HepG2 (cell line): ENCODE measurements around the gene AJM1. TPM values are rescaled to one million over a fixed set of nuclear protein-coding genes. Genes with fewer than 3 reads are reported as not detected.

ENCODE experiments used
- AGO1 ChIP-seq: fragments of 200-400 bp; formaldehyde crosslinking; IDR thresholded peaks from 2 replicates; pipeline ENCODE4 v1.6.1; 2017; ENCODE audit warnings: mild to moderate bottlenecking, low read depth, low read length, moderate library complexity; ENCODE audit not compliant: poor library complexity, severe bottlenecking
- BORCS8-MEF2B ChIP-seq: sonication (generic); formaldehyde crosslinking; IDR thresholded peaks from 2 replicates; pipeline ENCODE4 v1.8.0; 2022; ENCODE audit warnings: mild to moderate bottlenecking, missing genetic modification reagents
- DMAP1 ChIP-seq: IDR thresholded peaks from 2 replicates; pipeline ENCODE4 v1.6.1; 2016
- FOXO4 ChIP-seq: sonication (generic); formaldehyde crosslinking; conservative IDR thresholded peaks from 2 replicates; pipeline ENCODE4 v1.8.1; 2023; ENCODE audit warnings: missing genetic modification reagents
- HMG20B ChIP-seq: conservative IDR thresholded peaks from 2 replicates; pipeline ENCODE4 v1.6.1; 2016; ENCODE audit warnings: missing genetic modification reagents, missing compliant biosample characterization
- KDM5A ChIP-seq: fragments of 200-600 bp; sonication (generic); IDR thresholded peaks from 2 replicates; pipeline ENCODE4 v1.7.0; 2018; ENCODE audit warnings: antibody characterized with exemption, mild to moderate bottlenecking, low read length, borderline replicate concordance
- MLLT10 ChIP-seq: sonication (generic); formaldehyde crosslinking; IDR thresholded peaks from 2 replicates; pipeline ENCODE4 v1.4.0; 2020; ENCODE audit warnings: missing genetic modification reagents
- NKX3-1 ChIP-seq: sonication (generic); formaldehyde crosslinking; IDR thresholded peaks from 2 replicates; pipeline ENCODE4 v1.5.0; 2020; ENCODE audit warnings: missing genetic modification reagents
- PBX2 ChIP-seq: IDR thresholded peaks from 2 replicates; pipeline ENCODE4 v1.6.1; 2016; ENCODE audit warnings: control low read depth
- REL ChIP-seq: sonication (generic); formaldehyde crosslinking; conservative IDR thresholded peaks from 2 replicates; pipeline ENCODE4 v1.8.0; 2022; ENCODE audit warnings: mild to moderate bottlenecking, missing genetic modification reagents, moderate library complexity
- RFX5 ChIP-seq: IDR thresholded peaks from 2 replicates; pipeline ENCODE4 v1.6.1; 2011; ENCODE audit warnings: low read depth, low read length, improper control_type of control experiment
- TFDP1 ChIP-seq: IDR thresholded peaks from 2 replicates; pipeline ENCODE4 v1.6.1; 2016; ENCODE audit warnings: missing compliant biosample characterization, missing genetic modification reagents, borderline replicate concordance
- YEATS2 ChIP-seq: sonication (generic); formaldehyde crosslinking; IDR thresholded peaks from 2 replicates; pipeline ENCODE4 v1.4.0; 2020; ENCODE audit warnings: missing genetic modification reagents, borderline replicate concordance
- YY1 ChIP-seq: IDR thresholded peaks from 2 replicates; pipeline ENCODE4 v1.6.1; 2011; ENCODE audit warnings: low read length, low read depth, moderate library complexity, mild to moderate bottlenecking; ENCODE audit not compliant: insufficient read depth, insufficient replicate concordance
- ZNF224 ChIP-seq: sonication (generic); formaldehyde crosslinking; IDR thresholded peaks from 2 replicates; pipeline ENCODE4 v1.5.0; 2020; ENCODE audit warnings: mild to moderate bottlenecking, missing genetic modification reagents
- ZNF281 ChIP-seq: sonication (generic); formaldehyde crosslinking; IDR thresholded peaks from 2 replicates; pipeline ENCODE4 v1.4.0; 2020; ENCODE audit warnings: missing genetic modification reagents, borderline replicate concordance
- ZNF296 ChIP-seq: sonication (generic); formaldehyde crosslinking; conservative IDR thresholded peaks from 2 replicates; pipeline ENCODE4 v1.5.0; 2020; ENCODE audit warnings: mild to moderate bottlenecking, missing genetic modification reagents
- ZNF619 ChIP-seq: sonication (generic); formaldehyde crosslinking; IDR thresholded peaks from 2 replicates; pipeline ENCODE4 v1.4.0; 2020; ENCODE audit warnings: mild to moderate bottlenecking, missing genetic modification reagents
- ZNF710 ChIP-seq: sonication (generic); formaldehyde crosslinking; IDR thresholded peaks from 2 replicates; pipeline ENCODE4 v1.5.0; 2020; ENCODE audit warnings: mild to moderate bottlenecking, missing genetic modification reagents, borderline replicate concordance
- ZNF850 ChIP-seq: sonication (generic); formaldehyde crosslinking; conservative IDR thresholded peaks from 2 replicates; pipeline ENCODE4 v1.9.0; 2021; ENCODE audit warnings: mild to moderate bottlenecking, missing genetic modification reagents
- polyA plus RNA-seq, 8 experiments: library from polyadenylated mRNA; depleted of rRNA in 3 of 8; stranded (reverse) in 7 of 8; unstranded in 1 of 8; fragments of >200 nt; fragmentation: Illumina TruSeq in 4 of 8; extraction: Trizol in 4 of 8; gene quantifications; 2 replicates each; pipeline versions ENCODE4 v1.2.1 to v1.2.3, GENCODE V29; 2011 to 2016; ENCODE audit warnings: low read depth in 4 of 8, missing spikeins in 1 of 8, mixed read lengths in 1 of 8; ENCODE audit not compliant: insufficient read depth in 1 of 8
- total RNA-seq, 5 experiments: library from RNA; depleted of rRNA; stranded (reverse); fragments of >200 nt; fragmentation: Illumina TruSeq; extraction: Trizol; gene quantifications; 2 replicates each; pipeline ENCODE4 v1.2.3, GENCODE V29; 2016; ENCODE audit warnings: low read depth in 1 of 5

AJM1 gene
- total and polyA plus RNA-seq, 2 of the 13 experiments (the other 11 are each of a cell fraction or from before 2014, with no cell fraction given): 1.1 to 1.2 TPM

- TF ChIP-seq FOXO4 (CRISPR knock-in tag): no peak
- 0 out of 2 replicates have a peak, but pooled peaks have one; percentile 27 for TF ChIP-seq HMG20B (CRISPR knock-in tag)
- TF ChIP-seq REL: peak; percentile 75
- peak; percentile 83 for TF ChIP-seq BORCS8-MEF2B (CRISPR knock-in tag)
- 0 out of 2 replicates have a peak, but pooled peaks have one; percentile 66 for TF ChIP-seq NKX3-1 (CRISPR knock-in tag)
- peak; percentile 92; the same call in 1 of the 2 replicates for TF ChIP-seq TFDP1 (CRISPR knock-in tag)
- TF ChIP-seq KDM5A: peak; percentile 58; the same call in 1 of the 2 replicates
- TF ChIP-seq ZNF224: no peak
- peak; percentile 7; the same call in 1 of the 2 replicates for TF ChIP-seq PBX2 (CRISPR knock-in tag)
- TF ChIP-seq ZNF619 (CRISPR knock-in tag): 0 out of 2 replicates have a peak, but pooled peaks have one; percentile 47
- TF ChIP-seq DMAP1 (CRISPR knock-in tag): peak; percentile 90
- peak; percentile 67; the same call in 1 of the 2 replicates for TF ChIP-seq YEATS2
- TF ChIP-seq ZNF850 (CRISPR knock-in tag): no peak
- no peak for TF ChIP-seq MLLT10 (CRISPR knock-in tag)
- TF ChIP-seq YY1: peak; percentile 88
- TF ChIP-seq AGO1: peak; percentile 98
- no peak for TF ChIP-seq ZNF296 (CRISPR knock-in tag)
- peak; percentile 51; the same call in 1 of the 2 replicates for TF ChIP-seq RFX5
- peak; percentile 74 for TF ChIP-seq ZNF281 (CRISPR knock-in tag)
- no peak for TF ChIP-seq ZNF710 (CRISPR knock-in tag)
These were observed 7.0 kb downstream of the AJM1 start, which contains the start of gene PHPT1 (continued) for GRCh38 chr9:136849038-136849959.
